PC-3 (cell line): ENCODE results near the gene KLHDC1. TPM values are rescaled to one million over a fixed set of nuclear protein-coding genes. Genes with fewer than 3 reads are reported as not detected.
"Not testable (repeated sequence)": the region's sequence is repeated elsewhere in the genome, so short reads cannot be mapped to it uniquely, and the experiment has no call there.

Experiments used
- ATAC-seq: fragments of 200-7000 bp; cut with Tn5 transposase; 2 replicates; pipeline ENCODE4 v1.9.1; 2020; ENCODE audit warnings: mild to moderate bottlenecking, moderate library complexity
- BruUV-seq: library from RNA; stranded (reverse); fragments of 400-500 nt; replicated peaks from 2 replicates; lab custom pipeline; 2021; lab: Mats Ljungman, UMichigan
- CTCF ChIA-PET: fragments of 300-600 bp; sonication (Branson Sonifier 250); formaldehyde crosslinking; loops from one replicate; lab custom pipeline; 2022; ENCODE audit warnings: antibody characterized with exemption; lab: Charles Lee
- POLR2A ChIA-PET: fragments of 300-600 bp; sonication (Branson Sonifier 250); formaldehyde crosslinking; loops from one replicate; lab custom pipeline; 2022; ENCODE audit warnings: antibody characterized with exemption; ENCODE audit not compliant: unreplicated experiment; lab: Charles Lee
- DNase-seq: peaks from one replicate; pipeline ENCODE4 v3.0.0-alpha.2; 2015
- H2AFZ ChIP-seq: fragments of 300-600 bp; sonication (generic); 2 replicates; pipeline ENCODE4 v1.6.0; 2016; ENCODE audit warnings: antibody characterized with exemption, low read length
- H3F3A ChIP-seq: fragments of 300-600 bp; sonication (generic); one replicate; pipeline ENCODE4 v1.6.0; 2017; ENCODE audit warnings: antibody characterized with exemption, low read length, control low read depth, mild to moderate bottlenecking; ENCODE audit not compliant: unreplicated experiment
- H3K27ac ChIP-seq: fragments of 300-600 bp; sonication (generic); 2 replicates; pipeline ENCODE4 v1.5.1; 2016; ENCODE audit warnings: mild to moderate bottlenecking, low read length
- H3K27me3 ChIP-seq: fragments of 300-600 bp; sonication (generic); 2 replicates; pipeline ENCODE4 v1.6.1; 2016; ENCODE audit warnings: low read length, mixed read lengths
- H3K36me3 ChIP-seq: fragments of 300-600 bp; sonication (generic); 2 replicates; pipeline ENCODE4 v1.6.1; 2016; ENCODE audit warnings: low read depth, mixed run types, low read length, mixed read lengths
- H3K4me1 ChIP-seq: fragments of 300-600 bp; sonication (generic); 2 replicates; pipeline ENCODE4 v1.5.1; 2016; ENCODE audit warnings: low read length; ENCODE audit not compliant: insufficient read depth
- H3K4me2 ChIP-seq: fragments of 300-600 bp; sonication (generic); 2 replicates; pipeline ENCODE4 v1.6.0; 2016; ENCODE audit warnings: low read length
- H3K4me3 ChIP-seq: fragments of 300-600 bp; sonication (generic); 2 replicates; pipeline ENCODE4 v1.5.1; 2016; ENCODE audit warnings: mild to moderate bottlenecking, low read length, mixed read lengths
- H3K79me2 ChIP-seq: fragments of 300-600 bp; sonication (generic); 2 replicates; pipeline ENCODE4 v1.6.1; 2017; ENCODE audit warnings: low read length, mixed read lengths
- H3K9ac ChIP-seq: fragments of 300-600 bp; sonication (generic); 2 replicates; pipeline ENCODE4 v1.6.0; 2016; ENCODE audit warnings: mild to moderate bottlenecking, low read length
- H3K9me2 ChIP-seq: fragments of 300-600 bp; sonication (generic); replicated peaks from 2 replicates; pipeline ENCODE4 v1.6.1; 2016; ENCODE audit warnings: mixed run types, low read length, mixed read lengths
- H3K9me3 ChIP-seq: fragments of 300-600 bp; sonication (generic); 2 replicates; pipeline ENCODE4 v1.6.1; 2016; ENCODE audit warnings: low read length, mixed read lengths
- H4K20me1 ChIP-seq: fragments of 300-600 bp; sonication (generic); 2 replicates; pipeline ENCODE4 v1.6.1; 2016; ENCODE audit warnings: low read length, mixed read lengths
- EZH2 ChIP-seq: fragments of 300-600 bp; sonication (generic); IDR thresholded peaks from one replicate; pipeline ENCODE4 v1.6.1; 2017; ENCODE audit warnings: antibody characterized with exemption, mild to moderate bottlenecking, low read length; ENCODE audit not compliant: unreplicated experiment
- EZH2phosphoT487 ChIP-seq: fragments of 300-600 bp; sonication (generic); IDR thresholded peaks from 2 replicates; pipeline ENCODE4 v1.6.1; 2018; ENCODE audit warnings: mild to moderate bottlenecking, antibody characterized with exemption, low read length, borderline replicate concordance
- intact Hi-C: fragments of 100-400 bp; cut with micrococcal nuclease; formaldehyde crosslinking; loops from 2 replicates; pipeline ENCODE4 v1.9.0; 2023
- total RNA-seq: library from RNA; depleted of rRNA; stranded (reverse); fragments of >200 nt; gene quantifications from 2 replicates; pipeline ENCODE4 v1.2.3, GENCODE V29; 2014
- TF ChIP-seq, protein P1 (sequence below): fragments of 300-600 bp; sonication (generic); conservative IDR thresholded peaks from 2 replicates; pipeline ENCODE4 v1.5.1; 2017; ENCODE audit warnings: antibody characterized with exemption, low read depth, mild to moderate bottlenecking, low read length

KLHDC1 gene
- total RNA-seq, 1 experiment from 2014 or later, result 0.07 TPM

DNA sequence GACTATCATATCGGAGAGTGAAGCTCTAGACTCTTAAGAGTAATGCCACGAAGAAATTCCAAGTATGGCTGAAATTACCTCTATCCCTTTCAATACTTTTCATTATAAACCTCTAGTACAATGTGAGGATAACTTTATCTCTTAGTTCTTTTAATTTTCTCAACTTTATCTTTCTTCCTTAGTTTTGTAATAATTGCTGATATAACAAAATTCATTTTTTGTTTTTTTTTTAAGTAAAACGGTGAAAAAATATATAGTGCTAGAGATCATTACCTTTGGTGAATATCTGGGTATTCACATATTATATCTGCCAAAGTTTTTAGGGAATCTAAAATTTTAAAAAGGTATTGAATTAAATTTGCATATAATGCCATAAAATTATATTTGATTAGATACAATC lies 38.4 kb upstream of the KLHDC1 start:
- peaks cover 29% of the 10 kb centered on the region for H3K36me3 ChIP-seq
- H4K20me1 ChIP-seq, result no peaks in the 10 kb centered on the region
- H3K27ac ChIP-seq, result no peak overlapping the region
- H3K4me2 ChIP-seq, result no peak overlapping the region
- H2AFZ ChIP-seq, result no peak overlapping the region
- TF ChIP-seq EZH2 (no peak), EZH2phosphoT487 (no peak)
- TF ChIP-seq, protein P1, sequence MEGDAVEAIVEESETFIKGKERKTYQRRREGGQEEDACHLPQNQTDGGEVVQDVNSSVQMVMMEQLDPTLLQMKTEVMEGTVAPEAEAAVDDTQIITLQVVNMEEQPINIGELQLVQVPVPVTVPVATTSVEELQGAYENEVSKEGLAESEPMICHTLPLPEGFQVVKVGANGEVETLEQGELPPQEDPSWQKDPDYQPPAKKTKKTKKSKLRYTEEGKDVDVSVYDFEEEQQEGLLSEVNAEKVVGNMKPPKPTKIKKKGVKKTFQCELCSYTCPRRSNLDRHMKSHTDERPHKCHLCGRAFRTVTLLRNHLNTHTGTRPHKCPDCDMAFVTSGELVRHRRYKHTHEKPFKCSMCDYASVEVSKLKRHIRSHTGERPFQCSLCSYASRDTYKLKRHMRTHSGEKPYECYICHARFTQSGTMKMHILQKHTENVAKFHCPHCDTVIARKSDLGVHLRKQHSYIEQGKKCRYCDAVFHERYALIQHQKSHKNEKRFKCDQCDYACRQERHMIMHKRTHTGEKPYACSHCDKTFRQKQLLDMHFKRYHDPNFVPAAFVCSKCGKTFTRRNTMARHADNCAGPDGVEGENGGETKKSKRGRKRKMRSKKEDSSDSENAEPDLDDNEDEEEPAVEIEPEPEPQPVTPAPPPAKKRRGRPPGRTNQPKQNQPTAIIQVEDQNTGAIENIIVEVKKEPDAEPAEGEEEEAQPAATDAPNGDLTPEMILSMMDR, result no peak
- H3K4me1 ChIP-seq, result peaks cover 27% of the 10 kb centered on the region
- intact Hi-C loops, result no loop called here
- no peak overlapping the region for H3K9ac ChIP-seq
- CTCF ChIA-PET, result no interaction called here
- no peaks in the 10 kb centered on the region for H3K9me3 ChIP-seq
- no peaks in the 10 kb centered on the region for H3K9me2 ChIP-seq
- ATAC-seq (no peak), DNase-seq (no peak)
- POLR2A ChIA-PET, result no interaction called here
- H3K79me2 ChIP-seq, result no peaks in the 10 kb centered on the region
- no peak overlapping the region for H3K4me3 ChIP-seq
- H3K27me3 ChIP-seq, result no peaks in the 10 kb centered on the region
- no TSS peak for BruUV-seq
- H3F3A ChIP-seq, result peaks cover 5% of the 10 kb centered on the region

DNA sequence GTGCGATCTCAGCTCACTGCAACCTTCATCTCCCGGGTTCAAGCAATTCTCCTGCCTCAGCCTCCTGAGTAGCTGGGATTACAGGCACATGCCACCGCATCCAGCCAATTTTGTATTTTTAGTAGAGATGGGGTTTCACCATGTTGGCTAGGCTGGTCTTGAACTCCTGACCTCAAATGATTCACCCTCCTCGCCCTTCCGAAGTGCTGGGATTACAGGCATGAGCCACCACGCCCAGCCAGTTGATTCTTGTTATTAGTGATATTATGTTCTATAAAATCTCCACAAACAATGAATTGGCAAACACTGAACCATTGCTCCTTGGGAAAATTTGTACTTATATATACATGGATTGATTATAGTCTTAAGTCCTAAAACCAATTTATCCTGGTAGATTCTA lies 35.4 kb upstream of the KLHDC1 start:
- BruUV-seq, CTCF ChIA-PET, H3F3A ChIP-seq, H3K9me3 ChIP-seq, H3K4me3 ChIP-seq, H3K27me3 ChIP-seq, H3K79me2 ChIP-seq, H3K9me2 ChIP-seq, H4K20me1 ChIP-seq, H2AFZ ChIP-seq: not testable (repeated sequence)
- H3K36me3 ChIP-seq, result peaks cover 28% of the 10 kb centered on the region
- ATAC-seq (peak; percentile 10), DNase-seq (peak; percentile 72)
- peak overlapping the region; percentile 20; the same call in 1 of the 2 replicates for H3K9ac ChIP-seq
- H3K4me2 ChIP-seq, result peak overlapping the region; percentile 7
- peak overlapping the region; percentile 94 for H3K27ac ChIP-seq
- POLR2A ChIA-PET, result interaction anchor here (0.7 kb wide), 1 partner anchor 452 kb away, joined by 3 read pairs; no protein-coding TSS in a partner anchor
- intact Hi-C loops, result loop anchor here (5.0 kb wide), 1 partner anchor 35 kb away; the partner anchor contains the start of gene KLHDC1
- peaks cover 43% of the 10 kb centered on the region for H3K4me1 ChIP-seq

DNA sequence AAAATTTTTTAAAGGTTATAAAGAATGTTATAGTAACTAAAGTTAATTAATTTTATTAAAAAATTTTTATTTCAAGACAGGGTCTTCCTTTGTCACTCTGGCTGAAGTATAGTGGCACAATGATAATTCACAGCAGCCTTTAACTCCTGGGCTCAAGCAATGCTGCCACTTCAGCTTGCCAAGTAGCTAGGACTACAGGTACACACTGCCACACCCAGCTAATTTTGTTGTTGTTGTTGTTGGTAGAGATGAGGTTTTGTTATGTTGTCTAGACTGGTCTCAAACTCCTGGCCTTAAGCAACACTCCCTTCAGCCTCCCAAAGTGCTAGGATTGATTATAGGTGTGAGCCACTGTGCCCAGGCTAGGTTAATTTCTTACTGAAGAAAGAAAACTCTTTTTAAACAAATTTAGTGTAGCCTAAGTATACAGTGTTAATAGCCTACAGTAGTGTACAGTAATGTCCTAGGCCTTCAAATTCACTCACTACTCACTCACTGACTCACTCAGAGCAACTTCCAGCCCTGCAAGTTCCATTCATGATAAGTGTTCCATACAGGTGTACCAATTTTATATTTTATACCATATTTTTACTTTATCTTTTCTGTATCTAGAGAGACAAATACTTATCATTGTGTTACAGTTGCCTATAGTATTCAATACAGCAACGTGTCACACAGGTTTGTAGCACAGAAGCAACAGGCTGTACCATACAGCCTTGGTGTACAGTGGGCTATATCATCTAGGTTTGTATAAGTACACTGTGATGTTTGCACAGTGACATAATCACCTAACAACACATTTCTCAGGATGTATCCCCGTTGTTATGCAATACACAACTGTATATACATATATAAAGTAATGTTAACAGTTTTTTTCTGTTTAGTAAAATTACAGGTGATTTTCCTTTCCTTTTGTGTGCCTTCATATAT lies 33.1 kb upstream of the KLHDC1 start:
- Histone ChIP-seq H2AFZ (no peak overlapping the region), H3K36me3 (peaks cover 17% of the 10 kb centered on the region), H3K4me2 (peak overlapping the region; percentile 77), H3K27ac (peak overlapping the region; percentile 94), H4K20me1 (no peaks in the 10 kb centered on the region), H3K9ac (peak overlapping the region; percentile 60), H3K4me3 (0 out of 2 replicates have a peak overlapping the region, but pooled peaks have one; percentile 19), H3K27me3 (no peaks in the 10 kb centered on the region), H3K4me1 (peaks cover 43% of the 10 kb centered on the region), H3K9me3 (no peaks in the 10 kb centered on the region), H3K79me2 (no peaks in the 10 kb centered on the region), H3K9me2 (no peaks in the 10 kb centered on the region), H3F3A (peaks cover 8% of the 10 kb centered on the region)
- BruUV-seq, result TSS peak; percentile 70
- ATAC-seq (peak; percentile 92), DNase-seq (peak; percentile 92)
- intact Hi-C loops, result loop anchor here (2.0 to 5.0 kb wide), 2 partner anchors 19 to 33 kb away; partner anchors contain the start of gene KLHDC1
- TF ChIP-seq EZH2phosphoT487, result no peak
- ChIA-PET POLR2A (interaction anchor here (0.6 to 1.1 kb wide), 2 partner anchors 40 to 74 kb away, joined by 3 to 4 read pairs; partner anchors contain the start of gene RPL36AL), CTCF (no interaction called here)
